Measurements from ENCODE around the gene FAM174C.

Gene FAM174C

GRCh38 chr19:1275260-1275975, at the start of gene FAM174C:
Gene FAM174C, plus strand, starts transcription at chr19:1275530. Its CDS starts 20 bp downstream, at chr19:1275550.
- peak; percentile 97 for DNase-seq (ENCODE audit: low spot score)

DNA sequence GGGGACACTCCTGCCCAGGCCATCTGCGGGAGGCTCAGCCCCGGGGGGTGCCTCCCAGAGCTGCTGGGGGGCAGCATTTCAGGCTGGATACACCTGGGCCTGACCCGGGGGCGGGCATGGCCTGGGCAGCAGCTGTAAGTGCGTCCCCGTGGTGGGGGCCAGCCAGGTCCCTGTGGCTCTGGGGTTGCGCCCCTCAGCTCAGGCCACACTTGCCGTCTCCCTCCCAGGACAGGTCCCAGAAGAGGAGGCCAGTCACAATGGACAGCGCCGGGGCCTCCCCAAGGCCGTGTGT, 49.2 kb upstream of the FAM174C start:
- DNase-seq (ENCODE audit: low spot score) = no peak

GRCh38 chr19:1226522-1227303, 48.6 kb upstream of the FAM174C start:
- DNase-seq (ENCODE audit: low spot score) = no peak

GRCh38 chr19:1227304-1228054, 47.9 kb upstream of the FAM174C start:
- DNase-seq (ENCODE audit: low spot score) = no peak

DNA sequence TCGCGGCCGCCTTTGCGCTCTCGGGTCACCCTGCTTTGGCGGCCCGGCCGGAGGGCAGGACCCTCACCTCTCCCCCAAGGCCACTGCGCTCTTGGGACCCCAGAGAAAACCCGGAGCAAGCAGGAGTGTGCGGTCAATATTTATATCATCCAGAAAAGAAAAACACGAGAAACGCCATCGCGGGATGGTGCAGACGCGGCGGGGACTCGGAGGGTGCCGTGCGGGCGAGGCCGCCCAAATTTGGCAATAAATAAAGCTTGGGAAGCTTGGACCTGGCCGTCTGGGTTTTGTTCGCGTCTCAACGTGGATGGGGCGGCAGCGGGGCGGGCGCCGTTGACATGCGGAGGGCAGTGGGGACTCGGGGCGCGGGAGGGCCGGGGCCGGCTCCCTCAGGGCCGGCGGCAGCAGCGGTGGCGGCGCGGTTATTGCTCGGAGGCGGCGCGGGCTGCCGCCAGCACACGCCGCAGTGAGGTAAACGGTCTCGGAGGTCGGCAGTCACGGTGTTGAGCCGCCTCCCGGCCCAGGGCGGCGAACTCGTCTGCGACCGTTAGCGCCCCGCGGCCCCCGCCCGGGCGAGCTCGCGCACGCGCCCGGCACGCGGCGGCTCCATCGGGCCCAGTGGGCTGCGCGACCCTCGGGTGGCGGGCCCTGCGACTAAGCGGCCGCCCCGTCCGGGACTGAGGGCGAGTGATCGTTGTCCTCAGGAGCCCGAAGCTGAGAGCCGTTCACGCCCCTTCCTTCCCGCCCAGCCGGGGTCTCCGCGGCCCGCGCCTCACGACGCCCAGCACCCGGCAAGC, 47.0 kb upstream of the FAM174C start:
- no peak for DNase-seq (ENCODE audit: low spot score)

- DNase-seq (ENCODE audit: low spot score) = no peak
These were observed 46.0 kb upstream of the FAM174C start for GRCh38 chr19:1229056-1229923.

GRCh38 chr19:1229924-1230782, 45.2 kb upstream of the FAM174C start:
- no peak for DNase-seq (ENCODE audit: low spot score)

DNA sequence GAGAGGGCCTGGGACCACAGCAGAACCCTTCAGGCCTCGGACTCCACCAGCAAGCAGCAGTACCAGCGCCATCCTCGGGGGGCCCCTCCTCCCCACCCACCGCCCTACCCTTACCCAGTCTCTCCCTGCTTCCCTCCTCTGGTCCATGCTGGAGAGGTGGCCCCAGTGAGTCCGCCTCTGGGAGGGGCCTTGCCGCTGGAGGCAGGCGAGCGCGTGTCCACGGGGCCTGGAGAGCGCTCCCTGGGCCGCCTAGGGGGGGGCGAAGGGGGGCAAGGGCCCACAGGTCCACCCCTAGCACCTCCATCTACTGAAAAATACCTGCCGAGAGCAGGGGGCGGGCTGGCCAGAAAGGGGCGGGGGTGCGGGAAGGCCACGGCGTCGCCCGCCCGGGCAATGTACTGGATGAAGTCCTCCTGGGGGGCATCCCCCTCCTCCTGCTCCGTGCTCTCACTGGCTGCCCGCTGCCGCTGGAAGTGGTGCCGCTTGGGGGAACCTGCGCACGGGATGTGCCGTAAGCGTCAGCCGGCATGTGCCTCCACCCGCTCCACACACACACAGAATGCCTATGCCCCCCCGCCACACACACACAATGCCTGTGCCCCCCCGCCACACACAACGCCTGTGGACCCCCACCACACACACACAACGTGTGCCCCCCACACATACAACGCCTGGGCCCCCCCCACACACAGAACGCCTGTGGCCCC, 44.4 kb upstream of the FAM174C start:
- no peak for DNase-seq (ENCODE audit: low spot score)

DNA sequence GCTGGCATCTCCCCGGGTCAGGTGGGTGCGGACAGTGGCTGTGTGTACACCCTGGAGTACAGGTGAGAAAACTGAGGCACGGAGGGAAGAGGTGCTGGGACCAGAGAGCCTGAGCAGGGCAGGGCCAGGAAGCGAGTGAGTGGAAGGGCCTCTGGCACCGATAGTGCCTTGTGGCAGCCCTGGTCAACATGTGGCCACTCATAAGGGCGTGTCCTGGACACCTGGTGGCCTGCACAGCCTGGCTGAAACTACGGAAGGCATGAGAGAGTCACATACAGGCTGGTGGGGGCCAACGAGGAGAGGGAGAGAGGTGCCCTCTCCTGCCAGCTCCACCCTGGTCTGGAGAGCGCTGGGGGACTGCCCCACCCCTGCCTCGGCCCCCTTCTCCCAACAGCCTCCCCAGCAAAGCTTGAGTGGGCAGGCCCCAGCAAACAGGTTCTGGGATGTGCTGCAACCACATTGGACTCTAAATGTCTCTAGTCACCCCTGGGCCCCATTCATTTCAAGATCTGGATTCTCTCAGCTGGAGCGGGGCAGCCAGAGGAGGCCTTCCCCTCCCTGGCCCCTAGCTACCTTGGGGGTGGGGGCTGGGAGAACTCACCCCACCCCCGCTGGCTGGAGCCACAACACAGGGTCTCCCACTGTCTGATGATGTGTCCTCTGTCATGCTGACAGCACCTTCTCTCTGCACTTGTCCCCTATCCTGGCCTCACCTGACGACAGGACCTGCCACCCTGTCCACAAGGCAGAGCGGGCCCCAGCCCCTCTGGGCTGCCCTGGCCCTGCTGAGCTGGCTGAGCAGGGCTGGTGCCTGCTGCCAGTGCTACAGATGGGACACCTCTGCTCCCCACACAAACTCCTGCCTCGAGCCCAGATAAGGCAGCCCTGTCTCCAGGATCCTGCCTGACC, 43.3 kb upstream of the FAM174C start:
- DNase-seq (ENCODE audit: low spot score) = no peak

DNA sequence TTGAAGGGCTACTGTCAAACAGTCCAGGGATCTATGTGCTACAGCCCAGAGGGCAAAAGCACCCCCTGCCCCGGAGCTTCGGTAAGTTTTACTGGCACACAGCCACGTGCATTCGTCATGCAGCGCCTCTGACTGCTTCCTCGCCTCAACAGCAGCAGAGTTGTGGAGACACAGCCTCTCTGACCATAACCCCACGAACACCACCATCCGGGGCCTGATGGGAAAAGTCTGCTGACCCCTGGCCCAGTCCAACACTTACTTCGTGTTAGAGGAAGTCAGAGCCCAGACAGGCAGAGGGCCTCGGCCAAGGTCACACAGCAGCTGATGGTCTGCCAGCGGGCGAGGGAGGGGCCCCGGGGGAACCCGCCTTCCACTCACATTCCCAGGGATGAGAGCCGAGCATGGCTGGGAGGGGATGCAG, 42.7 kb upstream of the FAM174C start:
- DNase-seq (ENCODE audit: low spot score) = no peak

GRCh38 chr19:1233115-1233667, 42.1 kb upstream of the FAM174C start:
- no peak for DNase-seq (ENCODE audit: low spot score)

GRCh38 chr19:1234051-1234954, 41.0 kb upstream of the FAM174C start:
- DNase-seq (ENCODE audit: low spot score) = no peak

DNA sequence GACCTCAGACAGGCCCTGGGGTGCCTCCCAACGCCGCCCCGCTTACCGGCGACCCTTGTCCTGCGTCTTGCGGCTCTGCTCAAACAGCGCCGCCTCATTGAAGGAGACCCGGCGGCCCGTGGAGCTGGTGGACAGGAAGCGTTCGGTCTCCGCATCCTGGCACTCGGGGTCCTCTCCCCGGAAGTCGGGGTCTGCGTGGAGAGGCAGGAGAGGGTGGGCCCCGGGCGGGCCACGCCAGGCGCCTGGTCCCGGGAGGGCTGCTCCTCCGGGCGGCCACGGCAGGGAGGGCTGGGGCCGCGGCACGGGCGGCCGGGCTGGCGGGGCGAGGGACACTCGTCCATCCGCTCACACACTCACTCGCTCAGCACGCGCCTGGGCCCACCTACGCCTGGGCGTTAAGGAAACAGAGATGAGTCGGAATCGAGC, 40.4 kb upstream of the FAM174C start:
- no peak for DNase-seq (ENCODE audit: low spot score)

GRCh38 chr19:1235625-1236538, 39.4 kb upstream of the FAM174C start:
- no peak for DNase-seq (ENCODE audit: low spot score)

GRCh38 chr19:1236576-1236975, 38.8 kb upstream of the FAM174C start:
- no peak for DNase-seq (ENCODE audit: low spot score)
